Gastroesophageal sphincter (tissue), 4 donors: Measurements from ENCODE around the gene DERA. TPM values are rescaled to one million over a fixed set of nuclear protein-coding genes. Genes with fewer than 3 reads are reported as not detected.

Experiments
- ATAC-seq: fragments of 150-250 bp; one replicate; pipeline ENCODE4 v1.9.1; 2016; ENCODE audit warnings: mild to moderate bottlenecking, moderate library complexity
- H3K27ac ChIP-seq, 4 donors: fragments of 200-600 bp; sonication (generic) in 3 of 4; 1 replicate in 3 of 4; 2 replicates in 1 of 4; pipeline ENCODE4 v1.5.1; 2016 to 2019
- H3K27me3 ChIP-seq: fragments of 200-600 bp; sonication (generic); one replicate; pipeline ENCODE4 v1.5.1; 2019
- H3K36me3 ChIP-seq, 2 donors: fragments of 200-600 bp; sonication (generic); one replicate each; pipeline ENCODE4 v1.5.1; 2019; ENCODE audit warnings: control low read depth in 1 of 2
- H3K4me1 ChIP-seq, 3 donors: fragments of 200-600 bp; sonication (generic); 1 replicate in 2 of 3; 2 replicates in 1 of 3; pipeline ENCODE4 v1.5.1; 2016 to 2019; ENCODE audit warnings: control low read depth in 2 of 3
- H3K4me3 ChIP-seq, 2 donors: fragments of 200-600 bp; sonication (generic); one replicate each; pipeline ENCODE4 v1.5.1; 2019; ENCODE audit warnings: mild to moderate bottlenecking in 1 of 2, moderate library complexity in 1 of 2
- H3K9me3 ChIP-seq, 3 donors: fragments of 200-600 bp; sonication (generic); one replicate each; pipeline ENCODE4 v1.5.1; 2017 to 2019; ENCODE audit warnings: control low read depth in 2 of 3
- EP300 ChIP-seq: sonication (generic); formaldehyde crosslinking; IDR thresholded peaks from one replicate; pipeline ENCODE4 v1.6.1; 2017; ENCODE audit warnings: antibody characterized with exemption, mild to moderate bottlenecking
- POLR2A ChIP-seq, 2 donors: fragments of 450-650 bp; IDR thresholded peaks; one replicate each; pipeline ENCODE4 v1.6.1; 2017; ENCODE audit warnings: antibody characterized with exemption in 2 of 2, mild to moderate bottlenecking in 2 of 2, moderate library complexity in 1 of 2
- POLR2AphosphoS5 ChIP-seq: sonication (generic); formaldehyde crosslinking; IDR thresholded peaks from one replicate; pipeline ENCODE4 v1.6.1; 2017; ENCODE audit warnings: antibody characterized with exemption
- WGBS, 2 donors: methylation state at CpG; one replicate each; pipeline ENCODE4 v1.1.5; 2018; ENCODE audit warnings: low coverage in 1 of 2; 5-methylcytosine and 5-hydroxymethylcytosine counted together
- total RNA-seq, 4 donors: library from RNA; depleted of rRNA; stranded (reverse); fragments of >200 nt; gene quantifications; one replicate each; pipeline ENCODE4 v1.1.0, GENCODE V29; 2016
- TF ChIP-seq, protein P1 (sequence below), 4 experiments: fragments of 200-600 bp in 2 of 4; fragments of 450-650 bp in 2 of 4; sonication (generic) in 1 of 4; IDR thresholded peaks; one replicate each; pipeline ENCODE4 v1.5.1; 2017 to 2019; ENCODE audit warnings: antibody characterized with exemption in 4 of 4, mild to moderate bottlenecking in 2 of 4, moderate library complexity in 2 of 4

The DERA gene
- total RNA-seq, 4 donors from 2014 or later = 35.9 to 67.4 (median 52.5) TPM

DNA sequence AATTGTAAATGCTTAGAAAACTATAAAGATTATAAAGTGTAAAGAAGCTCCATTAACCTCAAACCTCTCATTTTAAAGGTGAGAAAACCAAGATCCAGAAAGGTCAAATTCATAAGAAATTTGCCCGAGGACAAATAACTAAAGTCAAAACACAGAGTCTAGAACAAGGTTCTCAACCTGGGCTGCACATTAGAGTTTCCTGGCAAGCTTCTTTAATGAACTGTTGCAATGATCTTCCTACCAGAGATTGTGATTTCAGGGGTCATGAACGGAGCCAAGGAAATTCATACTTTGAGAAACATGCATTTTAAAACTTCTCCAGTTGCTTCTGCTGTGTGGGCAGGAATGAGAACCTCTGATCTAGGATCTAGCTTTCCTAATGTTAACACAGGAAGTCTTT is 86.8 kb downstream of the DERA start:
- TF ChIP-seq, protein P1, sequence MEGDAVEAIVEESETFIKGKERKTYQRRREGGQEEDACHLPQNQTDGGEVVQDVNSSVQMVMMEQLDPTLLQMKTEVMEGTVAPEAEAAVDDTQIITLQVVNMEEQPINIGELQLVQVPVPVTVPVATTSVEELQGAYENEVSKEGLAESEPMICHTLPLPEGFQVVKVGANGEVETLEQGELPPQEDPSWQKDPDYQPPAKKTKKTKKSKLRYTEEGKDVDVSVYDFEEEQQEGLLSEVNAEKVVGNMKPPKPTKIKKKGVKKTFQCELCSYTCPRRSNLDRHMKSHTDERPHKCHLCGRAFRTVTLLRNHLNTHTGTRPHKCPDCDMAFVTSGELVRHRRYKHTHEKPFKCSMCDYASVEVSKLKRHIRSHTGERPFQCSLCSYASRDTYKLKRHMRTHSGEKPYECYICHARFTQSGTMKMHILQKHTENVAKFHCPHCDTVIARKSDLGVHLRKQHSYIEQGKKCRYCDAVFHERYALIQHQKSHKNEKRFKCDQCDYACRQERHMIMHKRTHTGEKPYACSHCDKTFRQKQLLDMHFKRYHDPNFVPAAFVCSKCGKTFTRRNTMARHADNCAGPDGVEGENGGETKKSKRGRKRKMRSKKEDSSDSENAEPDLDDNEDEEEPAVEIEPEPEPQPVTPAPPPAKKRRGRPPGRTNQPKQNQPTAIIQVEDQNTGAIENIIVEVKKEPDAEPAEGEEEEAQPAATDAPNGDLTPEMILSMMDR (IDR thresholded peaks at IDR 0.05) = no peak
- no peak for TF ChIP-seq POLR2AphosphoS5
- TF ChIP-seq POLR2A (IDR thresholded peaks at IDR 0.05) = no peak
- TF ChIP-seq EP300 = no peak
- WGBS, 2 donors = 92 to 100% methylated on average over 2 of the region's 2 CpGs
- no peaks in the 10 kb centered on the region for H3K9me3 ChIP-seq

DNA sequence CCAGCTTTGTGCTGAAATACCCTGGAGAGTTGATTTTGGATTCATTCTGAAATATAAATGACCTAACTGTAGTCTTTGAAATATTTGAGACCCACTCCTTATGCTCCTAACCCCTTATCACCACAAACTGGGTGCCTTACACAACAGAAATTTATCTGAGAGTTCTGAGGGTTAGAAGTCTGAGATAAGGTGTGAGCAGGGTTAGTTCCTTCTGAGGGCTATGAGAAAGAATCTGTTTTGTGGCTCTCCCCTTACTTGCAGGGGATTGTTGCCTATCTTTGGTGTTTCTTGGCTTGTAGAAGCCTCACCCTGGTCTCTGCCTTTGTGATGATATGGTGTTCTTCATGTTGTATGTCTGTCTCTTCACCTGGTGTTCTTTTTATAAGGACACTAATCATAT is 91.7 kb downstream of the DERA start:
- no peaks in the 10 kb centered on the region for H3K9me3 ChIP-seq
- no peak overlapping the region for H3K4me3 ChIP-seq
- H3K36me3 ChIP-seq = peaks cover 0 to 19% of the 10 kb centered on the region in 2 donors
- TF ChIP-seq EP300 (no peak), POLR2A (IDR thresholded peaks at IDR 0.05) (no peak), POLR2AphosphoS5 (no peak)
- TF ChIP-seq, protein P1 (IDR thresholded peaks at IDR 0.05) = no peak
- no peaks in the 10 kb centered on the region for H3K27me3 ChIP-seq
- H3K27ac ChIP-seq = no peak overlapping the region
- no peak for ATAC-seq
- peaks cover 0 to 6% (median 0%) of the 10 kb centered on the region in 3 donors for H3K4me1 ChIP-seq

More for the DNA sequence above, 86.8 kb downstream of the DERA start:
- H3K36me3 ChIP-seq = peaks cover 0 to 8% of the 10 kb centered on the region in 2 donors
- H3K27ac ChIP-seq = no peak overlapping the region
- H3K4me1 ChIP-seq = peaks cover 0 to 11% (median 0%) of the 10 kb centered on the region in 3 donors
- H3K27me3 ChIP-seq = no peaks in the 10 kb centered on the region
- no peak overlapping the region for H3K4me3 ChIP-seq
- no peak for ATAC-seq

DNA sequence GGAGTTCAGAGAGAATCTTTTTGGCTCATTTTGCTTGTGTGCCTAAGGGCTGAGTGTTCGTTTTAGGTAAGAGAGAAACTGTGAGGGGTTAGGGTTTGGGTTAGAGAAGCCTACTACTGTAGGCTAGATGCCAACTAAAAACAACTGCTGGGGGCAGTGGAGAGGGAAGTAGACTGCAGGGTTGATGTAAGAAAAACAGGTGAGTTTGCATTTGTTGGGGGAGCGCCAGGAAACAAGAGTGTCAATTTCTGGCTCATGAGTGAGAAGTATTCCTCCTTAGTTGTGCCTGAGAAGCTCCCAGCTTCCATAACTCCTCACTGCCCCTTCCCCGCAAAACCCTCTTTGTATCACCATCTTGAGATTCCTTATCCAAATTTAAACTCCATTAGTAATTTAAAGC is 92.3 kb downstream of the DERA start:
- ATAC-seq = no peak
- H3K4me1 ChIP-seq = peaks cover 0 to 6% (median 0%) of the 10 kb centered on the region in 3 donors
- H3K27ac ChIP-seq = no peak overlapping the region
- H3K27me3 ChIP-seq = no peaks in the 10 kb centered on the region
- TF ChIP-seq, protein P1 (IDR thresholded peaks at IDR 0.05) = no peak
- TF ChIP-seq POLR2AphosphoS5 (no peak), POLR2A (IDR thresholded peaks at IDR 0.05) (no peak)
- no peak overlapping the region for H3K4me3 ChIP-seq
- H3K36me3 ChIP-seq = peaks cover 0 to 19% of the 10 kb centered on the region in 2 donors
- WGBS, 2 donors = 88 to 94% methylated on average over 3 of the region's 3 CpGs
- H3K9me3 ChIP-seq = no peaks in the 10 kb centered on the region

DNA sequence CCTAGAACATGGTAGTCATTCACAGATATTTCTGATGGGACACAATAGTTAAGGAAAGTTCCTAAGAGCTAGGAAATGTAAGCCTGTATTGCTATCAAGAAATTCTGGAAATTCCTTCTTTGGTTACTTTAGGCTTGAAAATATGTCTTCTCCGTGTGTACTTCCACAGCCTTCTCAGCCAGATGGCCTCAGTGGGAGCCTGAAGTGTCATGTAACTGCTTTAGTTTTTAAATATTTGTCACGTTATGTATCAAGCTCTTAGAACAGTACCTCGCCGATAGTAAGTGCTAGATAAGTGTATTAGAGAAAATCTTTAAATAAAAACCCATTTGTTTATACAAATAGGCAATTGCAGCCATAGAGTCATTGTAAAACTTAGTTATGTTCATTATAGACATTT is 95.6 kb downstream of the DERA start:
- TF ChIP-seq POLR2A (IDR thresholded peaks at IDR 0.05) = no peak
- TF ChIP-seq EP300 = no peak
- no peak for TF ChIP-seq POLR2AphosphoS5
- TF ChIP-seq, protein P1 (IDR thresholded peaks at IDR 0.05) = no peak
- Histone ChIP-seq H3K27me3 (no peaks in the 10 kb centered on the region), H3K4me3 (no peak overlapping the region), H3K4me1 (peaks cover 0 to 14% (median 4%) of the 10 kb centered on the region in 3 donors), H3K9me3 (no peaks in the 10 kb centered on the region), H3K36me3 (peaks cover 0 to 16% of the 10 kb centered on the region in 2 donors), H3K27ac (no peak overlapping the region)
- no peak for ATAC-seq
- 93 to 97% methylated on average over 4 of the region's 4 CpGs for WGBS, 2 donors

DNA sequence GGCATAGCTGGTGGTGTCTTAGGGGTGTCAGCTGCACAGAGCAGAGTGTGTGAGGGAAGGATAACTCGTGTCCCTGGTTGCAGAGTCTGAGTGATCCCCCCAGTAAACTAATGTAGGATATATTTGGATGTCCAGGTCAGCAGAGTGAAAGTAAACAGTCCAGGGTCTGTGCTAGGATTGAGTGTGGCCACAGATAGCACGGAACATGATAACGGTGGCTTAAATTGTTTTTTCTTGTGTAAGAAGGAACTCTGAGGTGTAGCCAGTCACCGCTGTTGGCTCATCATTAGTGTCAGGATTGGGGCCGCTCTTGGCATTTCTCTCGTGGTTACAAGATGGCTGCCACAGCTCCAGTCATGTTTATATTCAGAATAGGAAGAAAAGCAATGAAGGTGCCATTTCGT is 97.3 kb downstream of the DERA start:
- WGBS, 2 donors = 93 to 98% methylated on average over 6 to 7 of the region's 7 CpGs
- no peak for ATAC-seq

More for the DNA sequence above, 97.3 kb downstream of the DERA start:
- H3K9me3 ChIP-seq = no peaks in the 10 kb centered on the region
- H3K4me3 ChIP-seq = no peak overlapping the region
- peaks cover 0 to 16% of the 10 kb centered on the region in 2 donors for H3K36me3 ChIP-seq
- H3K4me1 ChIP-seq = peaks cover 0 to 26% (median 4%) of the 10 kb centered on the region in 3 donors
- no peak overlapping the region for H3K27ac ChIP-seq
- TF ChIP-seq POLR2A (IDR thresholded peaks at IDR 0.05) = no peak
- TF ChIP-seq EP300 = no peak
- TF ChIP-seq POLR2AphosphoS5 = no peak
- TF ChIP-seq, protein P1 (IDR thresholded peaks at IDR 0.05) = no peak
- no peaks in the 10 kb centered on the region for H3K27me3 ChIP-seq
